ENCODE data around the gene TBC1D13. TPM values are rescaled to one million over a fixed set of nuclear protein-coding genes. Genes with fewer than 3 reads are reported as not detected.
A peak's percentile ranks its signal among the peaks of the same experiment; 100 is the strongest.

Gene TBC1D13
- total and polyA plus RNA-seq, 9 of the 15 experiments (the other 6 are each of a cell fraction or from before 2014, with no cell fraction given) = 2.3 to 28.7 (median 11.4) TPM

GRCh38 chr9:128818839-128819715, 32.0 kb downstream of the TBC1D13 start (continued):
- TF ChIP-seq, protein P1, sequence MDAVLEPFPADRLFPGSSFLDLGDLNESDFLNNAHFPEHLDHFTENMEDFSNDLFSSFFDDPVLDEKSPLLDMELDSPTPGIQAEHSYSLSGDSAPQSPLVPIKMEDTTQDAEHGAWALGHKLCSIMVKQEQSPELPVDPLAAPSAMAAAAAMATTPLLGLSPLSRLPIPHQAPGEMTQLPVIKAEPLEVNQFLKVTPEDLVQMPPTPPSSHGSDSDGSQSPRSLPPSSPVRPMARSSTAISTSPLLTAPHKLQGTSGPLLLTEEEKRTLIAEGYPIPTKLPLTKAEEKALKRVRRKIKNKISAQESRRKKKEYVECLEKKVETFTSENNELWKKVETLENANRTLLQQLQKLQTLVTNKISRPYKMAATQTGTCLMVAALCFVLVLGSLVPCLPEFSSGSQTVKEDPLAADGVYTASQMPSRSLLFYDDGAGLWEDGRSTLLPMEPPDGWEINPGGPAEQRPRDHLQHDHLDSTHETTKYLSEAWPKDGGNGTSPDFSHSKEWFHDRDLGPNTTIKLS (IDR thresholded peaks at IDR 0.05; ENCODE audit: borderline replicate concordance, low read depth) = no peak
- TF ChIP-seq GTF2A2 (tag; IDR thresholded peaks at IDR 0.05) (no peak), ZNF518B (CRISPR knock-in tag; IDR thresholded peaks at IDR 0.05) (no peak), ZSCAN32 (CRISPR knock-in tag; IDR thresholded peaks at IDR 0.05) (no peak), SP1 (CRISPR knock-in tag; IDR thresholded peaks at IDR 0.05) (peak; percentile 44; the same call in 1 of the 2 replicates), EWSR1 (IDR thresholded peaks at IDR 0.05; ENCODE audit: borderline replicate concordance, low read depth, partially characterized antibody) (no peak), SMC3 (conservative IDR thresholded peaks at IDR 0.05; ENCODE audit: insufficient read depth, low read depth, low read length) (0 out of 2 replicates have a peak, but pooled peaks have one; percentile 12), KLF13 (tag; IDR thresholded peaks at IDR 0.05; ENCODE audit: borderline replicate concordance, low read depth) (no peak), ESRRA (IDR thresholded peaks at IDR 0.05; ENCODE audit: borderline replicate concordance, low read depth) (no peak), POLR2AphosphoS5 (IDR thresholded peaks at IDR 0.05; ENCODE audit: control insufficient read depth, insufficient read depth, low read depth, low read length) (no peak), FOXP1 (CRISPR knock-in tag; IDR thresholded peaks at IDR 0.05) (no peak), TAF15 (IDR thresholded peaks at IDR 0.05; ENCODE audit: low read depth, low read length) (no peak), NR1H2 (CRISPR knock-in tag; IDR thresholded peaks at IDR 0.05) (no peak)
- TF ChIP-seq, protein P2, sequence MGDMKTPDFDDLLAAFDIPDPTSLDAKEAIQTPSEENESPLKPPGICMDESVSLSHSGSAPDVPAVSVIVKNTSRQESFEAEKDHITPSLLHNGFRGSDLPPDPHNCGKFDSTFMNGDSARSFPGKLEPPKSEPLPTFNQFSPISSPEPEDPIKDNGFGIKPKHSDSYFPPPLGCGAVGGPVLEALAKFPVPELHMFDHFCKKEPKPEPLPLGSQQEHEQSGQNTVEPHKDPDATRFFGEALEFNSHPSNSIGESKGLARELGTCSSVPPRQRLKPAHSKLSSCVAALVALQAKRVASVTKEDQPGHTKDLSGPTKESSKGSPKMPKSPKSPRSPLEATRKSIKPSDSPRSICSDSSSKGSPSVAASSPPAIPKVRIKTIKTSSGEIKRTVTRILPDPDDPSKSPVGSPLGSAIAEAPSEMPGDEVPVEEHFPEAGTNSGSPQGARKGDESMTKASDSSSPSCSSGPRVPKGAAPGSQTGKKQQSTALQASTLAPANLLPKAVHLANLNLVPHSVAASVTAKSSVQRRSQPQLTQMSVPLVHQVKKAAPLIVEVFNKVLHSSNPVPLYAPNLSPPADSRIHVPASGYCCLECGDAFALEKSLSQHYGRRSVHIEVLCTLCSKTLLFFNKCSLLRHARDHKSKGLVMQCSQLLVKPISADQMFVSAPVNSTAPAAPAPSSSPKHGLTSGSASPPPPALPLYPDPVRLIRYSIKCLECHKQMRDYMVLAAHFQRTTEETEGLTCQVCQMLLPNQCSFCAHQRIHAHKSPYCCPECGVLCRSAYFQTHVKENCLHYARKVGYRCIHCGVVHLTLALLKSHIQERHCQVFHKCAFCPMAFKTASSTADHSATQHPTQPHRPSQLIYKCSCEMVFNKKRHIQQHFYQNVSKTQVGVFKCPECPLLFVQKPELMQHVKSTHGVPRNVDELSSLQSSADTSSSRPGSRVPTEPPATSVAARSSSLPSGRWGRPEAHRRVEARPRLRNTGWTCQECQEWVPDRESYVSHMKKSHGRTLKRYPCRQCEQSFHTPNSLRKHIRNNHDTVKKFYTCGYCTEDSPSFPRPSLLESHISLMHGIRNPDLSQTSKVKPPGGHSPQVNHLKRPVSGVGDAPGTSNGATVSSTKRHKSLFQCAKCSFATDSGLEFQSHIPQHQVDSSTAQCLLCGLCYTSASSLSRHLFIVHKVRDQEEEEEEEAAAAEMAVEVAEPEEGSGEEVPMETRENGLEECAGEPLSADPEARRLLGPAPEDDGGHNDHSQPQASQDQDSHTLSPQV (IDR thresholded peaks at IDR 0.05) = 0 out of 2 replicates have a peak, but pooled peaks have one; percentile 39
- TF ChIP-seq, protein P3, sequence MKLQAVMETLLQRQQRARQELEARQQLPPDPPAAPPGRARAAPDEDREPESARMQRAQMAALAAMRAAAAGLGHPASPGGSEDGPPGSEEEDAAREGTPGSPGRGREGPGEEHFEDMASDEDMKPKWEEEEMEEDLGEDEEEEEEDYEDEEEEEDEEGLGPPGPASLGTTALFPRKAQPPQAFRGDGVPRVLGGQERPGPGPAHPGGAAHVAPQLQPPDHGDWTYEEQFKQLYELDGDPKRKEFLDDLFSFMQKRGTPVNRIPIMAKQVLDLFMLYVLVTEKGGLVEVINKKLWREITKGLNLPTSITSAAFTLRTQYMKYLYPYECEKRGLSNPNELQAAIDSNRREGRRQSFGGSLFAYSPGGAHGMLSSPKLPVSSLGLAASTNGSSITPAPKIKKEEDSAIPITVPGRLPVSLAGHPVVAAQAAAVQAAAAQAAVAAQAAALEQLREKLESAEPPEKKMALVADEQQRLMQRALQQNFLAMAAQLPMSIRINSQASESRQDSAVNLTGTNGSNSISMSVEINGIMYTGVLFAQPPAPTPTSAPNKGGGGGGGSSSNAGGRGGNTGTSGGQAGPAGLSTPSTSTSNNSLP (IDR thresholded peaks at IDR 0.05; ENCODE audit: borderline replicate concordance, low read depth, low read length) = no peak
